HepG2 (cell line): ENCODE results near the gene SLC29A2. TPM values are rescaled to one million over a fixed set of nuclear protein-coding genes. Genes with fewer than 3 reads are reported as not detected.

Source experiments
- BRD4 ChIP-seq: sonication (generic); formaldehyde crosslinking; IDR thresholded peaks from 2 replicates; pipeline ENCODE4 v1.4.0; 2020; ENCODE audit warnings: missing genetic modification reagents
- DZIP1 ChIP-seq: sonication (generic); formaldehyde crosslinking; IDR thresholded peaks from 2 replicates; pipeline ENCODE4 v1.5.0; 2020; ENCODE audit warnings: mild to moderate bottlenecking, missing genetic modification reagents
- FOXP1 ChIP-seq, 2 experiments: fragments of 450-650 bp in 1 of 2; IDR thresholded peaks; 2 replicates each; pipeline ENCODE4 v1.6.1; 2017 to 2018; ENCODE audit warnings: antibody characterized with exemption in 1 of 2
- JUNB ChIP-seq: sonication (generic); formaldehyde crosslinking; IDR thresholded peaks from 2 replicates; pipeline ENCODE4 v1.8.0; 2022; ENCODE audit warnings: missing genetic modification reagents, mild to moderate bottlenecking, borderline replicate concordance
- RXRA ChIP-seq: sonication (generic); formaldehyde crosslinking; IDR thresholded peaks from 2 replicates; pipeline ENCODE4 v1.5.1; 2020; ENCODE audit warnings: missing genetic modification reagents
- UBTF ChIP-seq: sonication (generic); formaldehyde crosslinking; IDR thresholded peaks from 2 replicates; pipeline ENCODE4 v1.4.0; 2020; ENCODE audit warnings: mild to moderate bottlenecking, missing genetic modification reagents
- ZFP90 ChIP-seq: sonication (generic); formaldehyde crosslinking; IDR thresholded peaks from 2 replicates; pipeline ENCODE4 v1.8.0; 2022; ENCODE audit warnings: missing genetic modification reagents, mild to moderate bottlenecking, inconsistent platforms, borderline replicate concordance
- ZNF431 ChIP-seq: sonication (generic); formaldehyde crosslinking; IDR thresholded peaks from 2 replicates; pipeline ENCODE4 v1.9.0; 2022; ENCODE audit warnings: missing genetic modification reagents, low read depth, mild to moderate bottlenecking, borderline replicate concordance
- ZSCAN30 ChIP-seq: sonication (generic); formaldehyde crosslinking; IDR thresholded peaks from 2 replicates; pipeline ENCODE4 v1.5.0; 2020; ENCODE audit warnings: mild to moderate bottlenecking, missing genetic modification reagents
- polyA plus RNA-seq, 8 experiments: library from polyadenylated mRNA; depleted of rRNA in 3 of 8; stranded (reverse) in 7 of 8; unstranded in 1 of 8; fragments of >200 nt; fragmentation: Illumina TruSeq in 4 of 8; extraction: Trizol in 4 of 8; gene quantifications; 2 replicates each; pipeline versions ENCODE4 v1.2.1 to v1.2.3, GENCODE V29; 2011 to 2016; ENCODE audit warnings: low read depth in 4 of 8, missing spikeins in 1 of 8, mixed read lengths in 1 of 8; ENCODE audit not compliant: insufficient read depth in 1 of 8
- total RNA-seq, 5 experiments: library from RNA; depleted of rRNA; stranded (reverse); fragments of >200 nt; fragmentation: Illumina TruSeq; extraction: Trizol; gene quantifications; 2 replicates each; pipeline ENCODE4 v1.2.3, GENCODE V29; 2016; ENCODE audit warnings: low read depth in 1 of 5

SLC29A2 gene
- total and polyA plus RNA-seq, 2 of the 13 experiments (the other 11 are each of a cell fraction or from before 2014, with no cell fraction given): 0.63 to 0.66 TPM

- TF ChIP-seq DZIP1: peak; percentile 56; the same call in 1 of the 2 replicates
- TF ChIP-seq ZFP90 (CRISPR knock-in tag): no peak
- TF ChIP-seq UBTF (CRISPR knock-in tag): no peak
- no peak for TF ChIP-seq FOXP1 (IDR thresholded peaks at IDR 0.05)
- TF ChIP-seq FOXP1 (CRISPR knock-in tag; IDR thresholded peaks at IDR 0.05): no peak
- no peak for TF ChIP-seq BRD4 (CRISPR knock-in tag)
- no peak for TF ChIP-seq ZNF431 (CRISPR knock-in tag)
- no peak for TF ChIP-seq RXRA (CRISPR knock-in tag)
- TF ChIP-seq JUNB (CRISPR knock-in tag): no peak
- TF ChIP-seq ZSCAN30: no peak
Observed at GRCh38 chr11:66335531-66336233, 35.9 kb downstream of the SLC29A2 start (continued).
